HG02759 (cell line): ENCODE results near the gene IFIT2.
"Not testable (repeated sequence)": the region's sequence is repeated elsewhere in the genome, so short reads cannot be mapped to it uniquely, and the experiment has no call there.

ENCODE experiments used
- ATAC-seq: cut with Tn5 transposase; IDR thresholded peaks from one replicate; pipeline ENCODE4 v1.9.1; 2021; ENCODE audit warnings: mild to moderate bottlenecking, moderate library complexity; ENCODE audit not compliant: unreplicated experiment

IFIT2 gene

DNA sequence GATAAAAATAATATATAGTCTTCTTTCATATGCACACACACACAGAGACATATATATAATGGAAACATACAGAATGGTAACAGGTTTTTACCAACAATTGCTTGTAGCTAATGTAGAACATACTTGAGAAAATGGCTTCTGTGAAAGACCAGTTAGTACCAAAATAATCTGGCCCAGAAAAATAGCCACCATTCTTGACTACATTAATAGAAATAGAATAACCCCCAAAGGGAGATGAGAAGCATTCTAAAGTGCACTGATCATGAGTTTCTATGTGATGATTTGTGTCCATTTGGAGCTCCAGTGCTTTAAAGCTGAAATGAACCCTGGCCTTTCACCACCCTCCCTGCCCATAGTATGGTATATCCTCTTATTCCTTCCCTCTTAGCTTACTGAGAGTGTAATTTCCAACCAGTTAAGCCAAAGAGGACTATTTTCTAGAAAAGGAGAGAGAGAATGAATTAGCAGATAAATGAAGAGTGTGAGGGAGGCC is 22.9 kb upstream of the IFIT2 start:
- ATAC-seq: no peak

DNA sequence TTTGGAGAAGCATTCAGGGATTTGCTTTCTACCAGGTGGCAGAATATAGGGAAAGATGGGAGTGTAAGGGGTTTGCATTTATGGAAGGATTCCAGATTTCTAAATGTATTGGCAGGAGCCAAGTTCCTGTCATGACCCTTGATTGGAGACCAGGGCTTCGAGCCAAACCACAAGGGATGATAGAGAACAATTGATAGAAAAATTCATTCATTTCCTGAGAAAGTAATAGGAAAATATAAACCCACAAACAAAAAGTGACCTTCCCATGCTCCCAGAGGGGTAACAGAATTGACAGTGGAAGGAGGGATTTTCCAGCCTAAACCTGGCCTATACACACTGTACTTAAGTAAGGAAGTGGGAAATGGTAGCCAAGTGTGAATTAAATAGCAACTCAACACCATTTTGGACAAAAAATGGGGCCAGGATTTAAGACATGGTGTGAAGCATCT is 22.4 kb upstream of the IFIT2 start:
- no peak for ATAC-seq

DNA sequence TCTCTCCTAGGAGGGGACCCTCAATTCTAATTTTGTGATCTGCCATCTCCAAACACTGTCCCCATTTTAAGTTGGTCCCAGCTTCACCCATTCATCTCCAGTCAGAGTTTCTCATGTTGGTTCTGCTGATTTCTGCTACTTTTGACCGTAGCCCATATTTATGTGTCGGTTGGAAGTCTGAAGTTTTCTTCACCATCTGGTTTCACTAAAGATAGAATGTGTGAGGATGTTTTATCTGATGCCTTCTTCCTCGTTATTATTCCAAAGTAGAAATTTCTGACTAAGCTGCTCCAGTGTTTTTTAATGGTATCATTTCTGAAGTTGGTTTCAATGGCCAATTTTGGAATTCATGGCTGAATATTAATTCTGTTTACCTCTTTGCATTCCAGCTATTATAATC is 21.3 kb upstream of the IFIT2 start:
- no peak for ATAC-seq

DNA sequence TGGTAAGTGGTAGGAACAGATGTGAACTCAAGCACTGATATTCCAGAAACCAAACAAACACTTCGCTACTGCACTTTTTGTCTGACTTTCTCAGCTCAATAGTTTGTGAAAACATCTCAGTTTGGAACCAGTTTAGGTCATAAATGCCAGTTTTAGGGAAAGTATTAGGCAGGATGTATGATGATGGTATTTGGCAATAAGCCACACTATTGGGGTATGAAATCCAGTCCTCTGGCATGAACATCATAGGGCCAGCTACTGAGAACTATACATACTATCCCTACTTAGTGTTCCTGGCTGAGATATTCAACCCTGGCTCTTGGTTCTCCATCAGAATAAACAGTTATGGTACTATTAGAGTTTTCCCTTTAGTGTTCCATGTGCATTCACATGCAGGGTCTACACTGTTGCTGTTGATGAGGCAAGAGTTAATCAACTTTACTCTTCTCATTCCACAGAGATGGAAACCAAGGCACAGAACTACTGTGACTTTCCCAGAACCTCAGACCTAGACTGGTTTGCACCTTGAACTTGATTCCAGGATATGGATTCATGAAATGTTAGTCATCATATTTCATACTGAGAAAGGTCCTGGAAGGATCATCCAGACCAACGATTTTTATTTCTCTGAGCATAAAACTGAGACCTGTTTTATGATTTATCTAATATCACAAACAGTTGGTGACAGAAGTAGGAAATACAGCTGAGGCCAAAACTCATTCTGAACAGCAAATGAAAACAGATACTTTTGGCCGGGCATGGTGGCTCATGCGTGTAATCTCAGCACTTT is 20.0 kb upstream of the IFIT2 start:
- no peak for ATAC-seq

- no peak for ATAC-seq
These were observed 18.6 kb upstream of the IFIT2 start for GRCh38 chr10:89283025-89283935.

DNA sequence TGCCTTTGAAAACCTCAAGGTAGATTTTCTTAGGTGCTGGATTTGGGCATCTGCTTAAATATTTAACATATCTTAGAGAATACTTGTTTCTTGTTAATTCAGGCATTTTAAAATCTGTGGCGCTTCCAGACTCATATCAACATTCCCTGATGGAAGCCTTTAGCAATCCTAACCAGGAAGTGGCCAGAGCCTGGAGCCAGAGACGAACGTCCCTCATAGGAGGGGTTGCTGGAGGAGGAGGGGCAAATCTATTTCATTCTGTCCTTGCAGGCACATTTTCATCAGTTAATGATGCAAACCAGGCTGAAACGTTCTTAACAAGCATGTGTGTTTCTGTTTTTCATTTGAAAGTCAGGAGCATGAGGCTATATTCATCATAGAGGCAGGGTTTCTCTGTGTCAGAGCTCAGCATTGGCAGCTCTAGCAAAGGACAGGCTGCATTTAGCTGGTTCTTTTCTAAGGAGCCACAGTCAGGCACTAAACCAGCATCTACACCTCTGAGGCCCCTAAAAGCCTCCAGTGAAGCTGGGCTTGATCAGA is 17.8 kb upstream of the IFIT2 start:
- ATAC-seq: no peak

DNA sequence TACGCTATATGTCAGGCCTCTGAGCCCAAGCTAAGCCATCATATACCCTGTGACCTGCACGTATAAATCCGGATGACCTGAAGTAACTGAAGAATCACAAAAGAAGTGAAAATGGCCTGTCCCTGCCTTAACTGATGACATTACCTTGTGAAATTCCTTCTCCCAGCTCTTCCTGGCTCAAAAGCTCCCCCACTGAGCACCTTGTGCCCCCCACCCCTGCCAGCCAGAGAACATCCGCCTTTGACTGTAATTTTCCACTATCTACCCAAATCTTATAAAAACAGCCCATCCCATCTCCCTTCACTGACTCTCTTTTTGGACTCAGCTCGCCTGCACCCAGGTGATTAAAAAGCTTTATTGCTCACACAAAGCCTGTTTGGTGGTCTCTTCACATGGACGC is 17.1 kb upstream of the IFIT2 start:
- not testable (repeated sequence) for ATAC-seq

- not testable (repeated sequence) for ATAC-seq
These were observed 16.5 kb upstream of the IFIT2 start for GRCh38 chr10:89285303-89285702.

- no peak for ATAC-seq
These were observed 7.1 kb upstream of the IFIT2 start for GRCh38 chr10:89294721-89295239.

- ATAC-seq: no peak
These were observed 6.2 kb upstream of the IFIT2 start for GRCh38 chr10:89295597-89295996.

DNA sequence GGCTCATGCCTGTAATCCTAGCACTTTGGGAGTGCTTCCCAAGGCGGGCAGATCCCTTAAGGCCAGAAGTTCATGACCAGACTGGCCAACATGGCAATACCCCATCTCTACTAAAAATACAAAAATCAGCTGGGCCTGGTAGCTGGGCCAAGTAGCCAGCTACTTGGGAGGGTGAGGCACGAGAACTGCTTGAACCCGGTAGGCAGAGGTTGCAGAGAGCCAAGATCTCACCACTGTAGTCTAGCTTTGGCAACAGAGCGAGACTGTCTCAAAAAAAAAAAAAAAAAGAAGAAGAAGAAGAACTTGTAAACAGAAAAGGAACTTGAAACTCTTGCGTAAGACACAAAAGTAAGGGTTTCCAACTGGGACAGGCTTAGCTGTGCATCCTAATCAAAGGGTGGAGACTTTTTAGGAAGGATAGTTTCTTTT is 5.6 kb upstream of the IFIT2 start:
- peak; percentile 50 for ATAC-seq

- no peak for ATAC-seq
These were observed 4.5 kb upstream of the IFIT2 start for GRCh38 chr10:89297356-89297755.

GRCh38 chr10:89297791-89298190 is 4.1 kb upstream of the IFIT2 start:
- no peak for ATAC-seq

GRCh38 chr10:89299031-89299430 is 2.8 kb upstream of the IFIT2 start:
- ATAC-seq: no peak

DNA sequence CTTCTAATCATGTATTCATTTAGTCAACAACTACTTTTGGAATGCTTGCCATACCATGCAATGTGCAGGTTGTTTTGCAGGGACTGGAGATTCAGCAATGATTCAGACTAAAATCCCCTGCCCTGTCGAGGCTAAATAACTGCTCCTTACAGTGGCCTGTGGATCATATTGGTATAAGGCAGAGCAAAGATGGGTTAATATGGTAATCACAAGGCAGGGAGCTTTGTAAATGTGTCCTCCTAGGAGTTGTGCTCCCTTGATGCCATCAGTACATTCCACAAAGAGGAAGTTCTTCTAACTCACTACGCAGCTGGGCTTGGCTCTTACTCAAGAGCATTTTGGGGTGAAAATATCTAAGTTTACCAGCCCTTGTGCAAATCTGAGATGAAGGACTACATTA is 614 bp upstream of the IFIT2 start:
- peak; percentile 36 for ATAC-seq

DNA sequence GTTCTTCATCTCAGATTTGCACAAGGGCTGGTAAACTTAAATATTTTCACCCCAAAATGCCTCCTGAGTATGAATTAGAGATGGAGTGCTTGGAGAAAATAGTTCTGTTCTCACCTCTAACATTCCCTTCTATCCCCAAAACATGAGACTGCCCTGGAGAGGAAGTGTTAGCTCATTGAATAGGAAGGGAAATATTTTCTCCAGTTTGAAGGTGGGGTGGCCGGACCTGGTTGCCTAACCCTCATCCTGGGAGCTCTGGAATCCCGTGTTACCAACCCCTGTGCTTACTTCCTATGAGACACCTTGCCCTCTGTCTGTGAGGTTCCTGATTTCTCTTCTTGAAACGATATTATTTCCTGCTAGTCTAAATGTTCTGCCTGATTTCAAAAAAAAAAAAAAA is 779 bp downstream of the IFIT2 start:
- no peak for ATAC-seq

- no peak for ATAC-seq
These were observed 1.3 kb downstream of the IFIT2 start for GRCh38 chr10:89303161-89303560.

DNA sequence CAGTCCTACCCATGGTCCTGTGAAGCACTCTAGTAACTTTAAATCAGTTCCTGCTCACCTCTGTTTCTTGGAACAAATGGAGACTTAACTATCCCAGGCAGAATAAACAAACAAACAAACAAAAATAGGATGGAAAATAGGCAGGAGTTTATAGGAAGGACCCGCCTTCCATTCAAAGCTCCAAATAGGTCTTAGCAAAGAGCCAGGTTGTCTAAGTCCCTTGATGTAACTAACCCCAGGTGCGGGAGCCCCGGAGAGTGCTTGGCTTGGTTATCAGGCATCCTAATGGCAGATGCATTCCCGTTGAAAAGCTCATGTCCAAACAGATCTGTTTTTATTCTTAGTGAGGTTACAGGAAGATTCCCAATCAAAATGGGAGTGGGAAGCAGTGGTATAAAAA is 2.2 kb downstream of the IFIT2 start:
- ATAC-seq: no peak

GRCh38 chr10:89304446-89304845 is 2.6 kb downstream of the IFIT2 start:
- ATAC-seq: no peak

DNA sequence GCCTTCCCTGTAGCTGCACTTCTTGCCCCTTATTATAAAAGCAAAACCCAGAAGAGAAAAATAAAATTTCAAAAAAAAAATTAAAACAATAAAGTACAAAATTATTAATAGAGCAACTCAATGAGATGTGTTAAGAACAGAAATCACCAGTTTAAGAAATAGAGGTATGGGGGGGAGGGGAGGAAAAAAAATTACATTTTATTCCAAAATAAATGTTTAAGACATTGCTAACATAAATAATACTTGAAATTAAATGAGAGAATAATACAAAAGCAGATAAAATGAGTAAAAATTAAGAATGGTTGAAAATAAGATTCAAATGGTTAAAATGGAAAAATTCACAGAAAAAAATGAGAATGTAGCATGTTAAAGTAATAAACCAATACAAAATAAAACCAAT is 3.1 kb downstream of the IFIT2 start:
- ATAC-seq: no peak

DNA sequence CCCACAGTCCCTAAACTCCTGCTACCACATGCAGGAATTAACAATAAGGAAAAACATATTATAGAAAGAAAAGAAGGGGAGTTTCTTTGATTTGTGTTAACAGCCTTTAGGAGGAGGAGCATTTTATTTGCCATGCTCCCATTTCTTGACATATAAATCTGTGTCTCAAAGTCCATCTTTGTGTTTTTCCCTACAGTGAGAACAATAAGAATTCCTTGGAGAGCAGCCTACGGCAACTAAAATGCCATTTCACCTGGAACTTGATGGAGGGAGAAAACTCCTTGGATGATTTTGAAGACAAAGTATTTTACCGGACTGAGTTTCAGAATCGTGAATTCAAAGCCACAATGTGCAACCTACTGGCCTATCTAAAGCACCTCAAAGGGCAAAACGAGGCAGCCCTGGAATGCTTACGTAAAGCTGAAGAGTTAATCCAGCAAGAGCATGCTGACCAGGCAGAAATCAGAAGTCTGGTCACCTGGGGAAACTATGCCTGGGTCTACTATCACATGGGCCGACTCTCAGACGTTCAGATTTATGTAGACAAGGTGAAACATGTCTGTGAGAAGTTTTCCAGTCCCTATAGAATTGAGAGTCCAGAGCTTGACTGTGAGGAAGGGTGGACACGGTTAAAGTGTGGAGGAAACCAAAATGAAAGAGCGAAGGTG is 4.1 kb downstream of the IFIT2 start:
- no peak for ATAC-seq
